GM15510 (cell line): ENCODE results near the gene LIN28A.

Experiments used
- POLR2A ChIP-seq: IDR thresholded peaks from 3 replicates; pipeline ENCODE4 v1.6.1; 2011; ENCODE audit warnings: borderline replicate concordance; ENCODE audit not compliant: insufficient read length; ENCODE audit errors: extremely low read depth

LIN28A gene

GRCh38 chr1:26478159-26478558 lies 67.5 kb downstream of the LIN28A start:
- TF ChIP-seq POLR2A, result no peak

- TF ChIP-seq POLR2A, result no peak
These were observed 68.4 kb downstream of the LIN28A start for GRCh38 chr1:26478988-26479387.
